Nephron (organoid): ENCODE data around the gene IRAG1.
A peak's percentile ranks its signal among the peaks of the same experiment; 100 is the strongest.

Experiments used
- H3K27ac Mint-ChIP-seq, 3 experiments: 2 replicates each; pipeline ENCODE4 v1.8.0; 2020; ENCODE audit warnings: mixed read lengths in 3 of 3, mild to moderate bottlenecking in 2 of 3, moderate library complexity in 1 of 3
- H3K27me3 Mint-ChIP-seq: 2 replicates; pipeline ENCODE4 v1.8.0; 2021; ENCODE audit warnings: low read depth, mild to moderate bottlenecking, moderate library complexity, mixed read lengths
- H3K36me3 Mint-ChIP-seq: 2 replicates; pipeline ENCODE4 v1.8.0; 2020; ENCODE audit warnings: low read depth, mixed read lengths
- H3K4me1 Mint-ChIP-seq: 2 replicates; pipeline ENCODE4 v1.8.0; 2020; ENCODE audit warnings: mixed read lengths
- H3K4me3 Mint-ChIP-seq, 3 experiments: 2 replicates each; pipeline ENCODE4 v1.8.0; 2020; ENCODE audit warnings: mild to moderate bottlenecking in 3 of 3, mixed read lengths in 3 of 3, moderate library complexity in 2 of 3
- H3K9me3 Mint-ChIP-seq: 2 replicates; pipeline ENCODE4 v1.8.0; 2020; ENCODE audit warnings: mixed read lengths
- TF ChIP-seq, protein P1 (sequence below), 3 experiments: fragments of 200-600 bp; sonication (generic); IDR thresholded peaks; one replicate each; pipeline ENCODE4 v1.5.0; 2021; ENCODE audit warnings: antibody characterized with exemption in 3 of 3; ENCODE audit not compliant: unreplicated experiment in 3 of 3

IRAG1 gene

DNA sequence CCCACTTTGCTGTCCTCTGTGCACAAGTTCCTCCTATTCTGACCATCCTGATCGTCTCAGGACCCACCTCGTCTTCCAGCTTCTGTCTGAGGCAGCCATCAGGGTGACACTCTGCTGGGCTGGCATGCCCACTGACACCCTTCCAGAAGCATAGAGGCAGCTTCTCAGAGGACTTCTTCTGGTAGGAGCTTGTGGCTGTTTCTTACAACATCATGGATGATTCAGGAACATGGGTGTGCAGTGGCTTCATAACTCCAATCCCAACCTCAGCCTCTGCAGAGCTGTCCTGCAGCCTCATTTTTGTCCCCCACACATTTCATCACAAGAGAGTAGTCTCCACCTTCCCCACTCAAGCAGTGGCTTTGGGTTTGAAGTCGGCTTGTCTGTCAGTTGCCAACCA is 36.6 kb upstream of the IRAG1 start:
- no peaks in the 10 kb centered on the region for H3K36me3 Mint-ChIP-seq
- H3K27ac Mint-ChIP-seq, result peak overlapping the region in 2 of 3 experiments; percentile 76 to 80
- TF ChIP-seq, protein P1, sequence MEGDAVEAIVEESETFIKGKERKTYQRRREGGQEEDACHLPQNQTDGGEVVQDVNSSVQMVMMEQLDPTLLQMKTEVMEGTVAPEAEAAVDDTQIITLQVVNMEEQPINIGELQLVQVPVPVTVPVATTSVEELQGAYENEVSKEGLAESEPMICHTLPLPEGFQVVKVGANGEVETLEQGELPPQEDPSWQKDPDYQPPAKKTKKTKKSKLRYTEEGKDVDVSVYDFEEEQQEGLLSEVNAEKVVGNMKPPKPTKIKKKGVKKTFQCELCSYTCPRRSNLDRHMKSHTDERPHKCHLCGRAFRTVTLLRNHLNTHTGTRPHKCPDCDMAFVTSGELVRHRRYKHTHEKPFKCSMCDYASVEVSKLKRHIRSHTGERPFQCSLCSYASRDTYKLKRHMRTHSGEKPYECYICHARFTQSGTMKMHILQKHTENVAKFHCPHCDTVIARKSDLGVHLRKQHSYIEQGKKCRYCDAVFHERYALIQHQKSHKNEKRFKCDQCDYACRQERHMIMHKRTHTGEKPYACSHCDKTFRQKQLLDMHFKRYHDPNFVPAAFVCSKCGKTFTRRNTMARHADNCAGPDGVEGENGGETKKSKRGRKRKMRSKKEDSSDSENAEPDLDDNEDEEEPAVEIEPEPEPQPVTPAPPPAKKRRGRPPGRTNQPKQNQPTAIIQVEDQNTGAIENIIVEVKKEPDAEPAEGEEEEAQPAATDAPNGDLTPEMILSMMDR (IDR thresholded peaks at IDR 0.05; ENCODE audit: unreplicated experiment in 3 of 3), result no peak
- H3K4me1 Mint-ChIP-seq, result peaks cover 32% of the 10 kb centered on the region
- H3K9me3 Mint-ChIP-seq, result no peaks in the 10 kb centered on the region
- peaks cover 17% of the 10 kb centered on the region for H3K27me3 Mint-ChIP-seq
- H3K4me3 Mint-ChIP-seq, result peak overlapping the region in 2 of 3 experiments; percentile 55 to 68

DNA sequence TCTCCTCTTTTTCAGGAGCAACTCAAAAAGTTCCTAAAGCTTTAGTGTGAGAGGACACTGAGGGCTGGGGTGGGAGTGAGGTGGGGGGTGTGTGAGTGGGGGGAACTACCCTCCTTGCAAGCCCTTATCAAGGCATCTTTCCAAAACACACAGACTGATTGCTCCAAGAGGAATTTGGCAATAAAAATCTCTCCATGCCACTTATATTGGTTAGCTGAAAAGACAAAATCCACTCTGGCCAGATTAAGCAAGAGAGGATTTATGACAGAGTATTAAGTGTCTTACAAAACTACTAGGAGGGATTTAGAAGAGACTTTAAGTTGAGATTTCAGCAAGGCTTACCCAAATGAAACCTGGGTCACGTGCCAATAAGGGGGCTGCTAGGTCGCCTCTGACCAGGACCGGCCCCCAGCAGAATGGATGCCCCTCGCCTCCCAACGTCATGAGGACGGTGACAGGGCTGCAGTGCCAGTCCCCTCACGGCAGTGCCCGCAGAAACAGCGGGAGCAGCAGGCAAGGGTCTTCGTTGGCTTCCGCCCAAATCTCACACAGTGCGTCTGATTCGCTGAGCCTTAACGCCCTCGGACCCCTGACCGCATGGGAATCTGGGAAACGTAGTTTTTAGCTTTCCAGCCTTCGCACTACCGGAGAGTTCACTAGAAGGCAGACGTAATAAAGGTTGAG is 35.4 kb upstream of the IRAG1 start:
- Mint-ChIP-seq H3K9me3 (no peaks in the 10 kb centered on the region), H3K27ac (peak overlapping the region; percentile 55 to 80 (median 66)), H3K27me3 (peaks cover 12% of the 10 kb centered on the region), H3K4me3 (peak overlapping the region; percentile 65 to 70 (median 68)), H3K36me3 (no peaks in the 10 kb centered on the region), H3K4me1 (peaks cover 26% of the 10 kb centered on the region)
- TF ChIP-seq, protein P1 (IDR thresholded peaks at IDR 0.05; ENCODE audit: unreplicated experiment in 3 of 3), result no peak

DNA sequence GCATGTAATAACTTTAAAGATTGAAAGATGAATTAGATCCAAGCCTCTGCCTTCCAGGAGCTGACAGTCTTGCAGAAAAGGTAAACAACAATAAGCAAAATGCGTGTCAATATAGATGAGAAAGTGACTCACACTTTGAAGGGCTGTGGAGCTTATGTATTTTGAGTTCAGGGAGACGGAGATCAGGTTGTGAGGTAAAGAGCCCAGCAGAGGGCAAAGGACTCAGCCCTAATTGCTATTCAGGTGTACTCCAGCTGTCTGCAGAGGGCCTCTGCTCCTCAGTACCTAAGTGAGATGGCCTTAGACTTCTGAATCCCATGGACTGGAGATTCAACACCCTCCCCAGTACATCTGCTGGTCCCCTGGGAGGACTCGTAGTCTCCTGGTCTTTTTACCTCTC is 34.6 kb upstream of the IRAG1 start:
- H3K27ac Mint-ChIP-seq, result peak overlapping the region; percentile 55 to 80 (median 66)
- H3K4me1 Mint-ChIP-seq, result peaks cover 26% of the 10 kb centered on the region
- no peaks in the 10 kb centered on the region for H3K36me3 Mint-ChIP-seq
- H3K27me3 Mint-ChIP-seq, result peaks cover 12% of the 10 kb centered on the region
- peak overlapping the region; percentile 37 to 68 (median 65) for H3K4me3 Mint-ChIP-seq
- H3K9me3 Mint-ChIP-seq, result no peaks in the 10 kb centered on the region
- TF ChIP-seq, protein P1 (IDR thresholded peaks at IDR 0.05; ENCODE audit: unreplicated experiment in 3 of 3), result no peak

DNA sequence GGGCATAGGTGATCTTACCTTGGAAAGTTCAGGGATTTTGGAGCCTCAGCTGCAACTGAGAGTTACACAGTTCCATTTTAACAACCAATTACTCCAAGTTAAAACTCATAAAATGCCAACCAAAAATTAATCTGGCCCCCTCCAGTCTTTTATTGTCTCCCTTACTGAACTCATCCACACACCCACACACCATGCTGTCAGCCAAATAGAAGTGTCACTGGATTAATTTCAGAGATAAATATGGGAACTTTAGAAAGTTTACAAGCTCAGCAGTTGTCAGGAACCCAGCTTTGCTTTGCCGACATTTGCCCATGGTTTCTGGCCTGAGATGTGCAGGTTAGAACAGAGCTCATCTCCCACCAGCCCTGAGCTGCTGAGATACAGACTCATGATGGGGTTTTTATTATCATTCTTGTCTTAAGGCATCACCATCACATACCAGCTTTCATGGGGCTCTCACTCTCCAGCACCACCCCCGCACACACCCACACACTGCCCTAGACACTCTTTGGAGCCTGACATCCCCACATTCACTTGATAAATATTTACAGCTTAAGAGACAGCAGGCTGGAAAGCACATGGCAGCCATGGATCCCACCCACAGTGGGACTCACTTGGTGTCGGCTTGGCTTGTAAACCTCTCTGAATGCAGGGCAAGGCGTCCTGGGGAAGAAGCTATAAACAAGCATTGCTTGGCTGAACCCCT is 33.7 kb upstream of the IRAG1 start:
- Mint-ChIP-seq H3K27ac (peak overlapping the region; percentile 55 to 80 (median 66)), H3K9me3 (no peaks in the 10 kb centered on the region), H3K36me3 (no peaks in the 10 kb centered on the region), H3K27me3 (peaks cover 9% of the 10 kb centered on the region), H3K4me3 (peak overlapping the region in 2 of 3 experiments; percentile 37 to 65), H3K4me1 (peaks cover 26% of the 10 kb centered on the region)
- TF ChIP-seq, protein P1 (IDR thresholded peaks at IDR 0.05; ENCODE audit: unreplicated experiment in 3 of 3), result no peak

DNA sequence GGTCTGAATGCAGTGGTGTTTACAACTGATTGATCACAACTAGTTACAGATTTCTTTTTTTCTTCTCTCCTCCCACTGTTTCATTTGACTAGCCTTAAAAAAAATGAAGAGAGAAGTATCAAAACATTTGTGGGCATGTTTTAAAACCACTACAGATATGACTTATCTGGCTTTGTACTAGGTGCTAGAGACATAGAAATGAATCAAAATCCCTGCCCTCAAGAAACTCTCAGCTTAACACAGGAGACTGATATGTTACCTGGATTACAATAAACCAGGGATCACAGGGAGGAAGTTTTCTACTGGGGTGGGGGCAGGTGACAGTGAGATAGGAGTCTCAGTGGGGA is 32.3 kb upstream of the IRAG1 start:
- no peaks in the 10 kb centered on the region for H3K9me3 Mint-ChIP-seq
- no peak overlapping the region for H3K4me3 Mint-ChIP-seq
- no peaks in the 10 kb centered on the region for H3K27me3 Mint-ChIP-seq
- peaks cover 26% of the 10 kb centered on the region for H3K4me1 Mint-ChIP-seq
- peaks cover 4% of the 10 kb centered on the region for H3K36me3 Mint-ChIP-seq
- H3K27ac Mint-ChIP-seq, result no peak overlapping the region
- TF ChIP-seq, protein P1 (IDR thresholded peaks at IDR 0.05; ENCODE audit: unreplicated experiment in 3 of 3), result no peak
